ENCODE results near the gene PACSIN1. TPM values are rescaled to one million over a fixed set of nuclear protein-coding genes. Genes with fewer than 3 reads are reported as not detected.

The PACSIN1 gene
- total RNA-seq, 1 donor from 2014 or later, result not detected

DNA sequence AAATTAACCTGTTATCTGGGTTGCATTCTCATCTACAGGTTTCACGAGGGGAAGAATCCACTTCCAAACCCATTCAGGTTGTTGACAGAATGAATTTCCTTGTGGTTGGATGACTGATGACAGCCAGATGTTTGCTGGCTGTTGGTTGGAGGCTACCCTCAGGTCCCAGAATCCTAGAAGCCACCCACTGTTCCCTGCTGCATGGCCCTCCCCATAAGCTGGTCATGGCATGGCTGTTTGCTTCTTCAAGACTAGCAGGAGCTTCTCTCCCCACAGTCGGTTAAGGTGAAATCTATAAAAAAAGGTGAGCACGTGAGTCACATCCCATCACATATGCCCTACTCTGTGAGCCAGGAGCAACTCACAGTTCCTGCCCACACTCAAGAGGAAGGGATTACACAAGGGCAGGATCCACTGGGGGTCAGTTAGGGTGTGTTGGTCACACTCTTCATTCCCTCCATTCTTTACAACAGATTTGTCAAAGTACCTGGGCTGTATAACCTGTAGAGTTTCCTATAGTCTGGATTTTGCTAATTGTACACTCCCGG lies 20.5 kb upstream of the PACSIN1 start:
- no peaks in the 10 kb centered on the region for H3K36me3 Mint-ChIP-seq (ENCODE audit: unreplicated experiment)
- no peak overlapping the region for H3K4me3 Mint-ChIP-seq (ENCODE audit: unreplicated experiment)
- no peak overlapping the region for H3K27ac Mint-ChIP-seq (ENCODE audit: unreplicated experiment)
- TF ChIP-seq, protein P1, sequence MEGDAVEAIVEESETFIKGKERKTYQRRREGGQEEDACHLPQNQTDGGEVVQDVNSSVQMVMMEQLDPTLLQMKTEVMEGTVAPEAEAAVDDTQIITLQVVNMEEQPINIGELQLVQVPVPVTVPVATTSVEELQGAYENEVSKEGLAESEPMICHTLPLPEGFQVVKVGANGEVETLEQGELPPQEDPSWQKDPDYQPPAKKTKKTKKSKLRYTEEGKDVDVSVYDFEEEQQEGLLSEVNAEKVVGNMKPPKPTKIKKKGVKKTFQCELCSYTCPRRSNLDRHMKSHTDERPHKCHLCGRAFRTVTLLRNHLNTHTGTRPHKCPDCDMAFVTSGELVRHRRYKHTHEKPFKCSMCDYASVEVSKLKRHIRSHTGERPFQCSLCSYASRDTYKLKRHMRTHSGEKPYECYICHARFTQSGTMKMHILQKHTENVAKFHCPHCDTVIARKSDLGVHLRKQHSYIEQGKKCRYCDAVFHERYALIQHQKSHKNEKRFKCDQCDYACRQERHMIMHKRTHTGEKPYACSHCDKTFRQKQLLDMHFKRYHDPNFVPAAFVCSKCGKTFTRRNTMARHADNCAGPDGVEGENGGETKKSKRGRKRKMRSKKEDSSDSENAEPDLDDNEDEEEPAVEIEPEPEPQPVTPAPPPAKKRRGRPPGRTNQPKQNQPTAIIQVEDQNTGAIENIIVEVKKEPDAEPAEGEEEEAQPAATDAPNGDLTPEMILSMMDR (IDR thresholded peaks at IDR 0.05), result no peak
- H3K9me3 Mint-ChIP-seq (ENCODE audit: unreplicated experiment), result no peaks in the 10 kb centered on the region
- no peak for DNase-seq (ENCODE audit: extremely low spot score, unreplicated experiment)
- no peaks in the 10 kb centered on the region for H3K4me1 Mint-ChIP-seq (ENCODE audit: unreplicated experiment)
- H3K27me3 Mint-ChIP-seq (ENCODE audit: unreplicated experiment), result peaks cover 2% of the 10 kb centered on the region

DNA sequence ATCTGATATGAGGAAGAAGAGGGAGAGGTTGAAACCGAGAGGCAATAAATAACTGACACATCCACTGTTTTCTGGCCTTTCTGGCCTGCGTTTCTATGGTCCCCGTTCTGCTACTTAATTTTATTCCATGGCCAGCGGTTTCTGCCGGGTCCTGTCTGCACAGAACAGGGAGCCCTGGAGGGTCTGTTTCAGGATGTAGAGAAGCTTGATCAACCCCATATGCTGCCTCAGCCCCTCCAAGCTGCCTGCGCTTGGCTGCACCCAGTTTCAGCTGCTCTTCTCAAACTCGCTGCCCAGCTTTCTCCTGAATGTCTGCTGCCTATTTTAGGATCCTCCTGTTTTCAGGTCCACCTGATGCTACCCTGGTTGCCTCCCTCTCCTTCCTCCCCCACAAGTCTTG lies 18.5 kb upstream of the PACSIN1 start:
- Mint-ChIP-seq H3K9me3 (ENCODE audit: unreplicated experiment) (no peaks in the 10 kb centered on the region), H3K4me3 (ENCODE audit: unreplicated experiment) (no peak overlapping the region), H3K36me3 (ENCODE audit: unreplicated experiment) (no peaks in the 10 kb centered on the region), H3K4me1 (ENCODE audit: unreplicated experiment) (no peaks in the 10 kb centered on the region), H3K27ac (ENCODE audit: unreplicated experiment) (no peak overlapping the region), H3K27me3 (ENCODE audit: unreplicated experiment) (peaks cover 2% of the 10 kb centered on the region)
- TF ChIP-seq, protein P1 (IDR thresholded peaks at IDR 0.05), result no peak
- no peak for DNase-seq (ENCODE audit: extremely low spot score, unreplicated experiment)

DNA sequence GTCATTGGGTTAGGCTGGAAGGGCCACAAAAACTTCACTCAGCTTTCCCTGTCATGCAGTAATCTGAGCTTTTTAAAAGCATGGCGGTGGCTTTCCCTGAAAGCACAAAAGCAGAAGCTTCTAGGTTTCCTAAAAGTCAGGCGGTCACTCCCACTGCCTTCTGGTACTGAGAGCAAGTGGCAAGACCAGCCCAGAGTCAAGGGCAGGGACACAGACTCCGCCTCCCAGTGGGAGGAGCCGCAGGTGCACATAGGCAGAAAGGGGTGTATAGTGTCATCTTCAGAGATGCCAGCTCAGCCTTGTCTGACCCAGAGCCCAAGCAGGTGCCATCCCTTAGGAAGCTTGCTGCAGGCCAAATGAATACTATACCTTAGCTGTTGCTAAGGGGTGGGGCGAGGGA lies 18.0 kb upstream of the PACSIN1 start:
- Mint-ChIP-seq H3K27ac (ENCODE audit: unreplicated experiment) (no peak overlapping the region), H3K4me1 (ENCODE audit: unreplicated experiment) (no peaks in the 10 kb centered on the region), H3K27me3 (ENCODE audit: unreplicated experiment) (peaks cover 2% of the 10 kb centered on the region), H3K9me3 (ENCODE audit: unreplicated experiment) (no peaks in the 10 kb centered on the region), H3K4me3 (ENCODE audit: unreplicated experiment) (no peak overlapping the region), H3K36me3 (ENCODE audit: unreplicated experiment) (no peaks in the 10 kb centered on the region)
- TF ChIP-seq, protein P1 (IDR thresholded peaks at IDR 0.05), result no peak
- DNase-seq (ENCODE audit: extremely low spot score, unreplicated experiment), result no peak

DNA sequence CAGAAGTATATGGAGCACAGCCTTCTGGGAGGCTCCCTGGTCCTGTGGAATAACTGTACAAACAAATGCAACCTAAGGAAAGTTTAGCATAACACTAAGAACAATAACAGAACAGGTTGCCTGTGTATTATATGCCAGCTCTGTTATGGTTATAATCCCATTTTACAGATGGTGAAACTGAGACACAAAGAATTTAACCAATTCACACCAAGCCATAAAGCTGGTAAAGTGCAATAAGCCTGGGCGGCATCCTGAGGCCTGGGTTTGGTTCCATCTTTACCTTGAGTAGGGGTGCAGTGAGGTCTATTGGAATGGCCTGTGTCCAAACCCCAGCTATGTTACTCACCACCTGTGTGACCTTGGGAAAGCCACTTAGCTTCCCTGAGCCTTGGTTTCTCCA lies 14.7 kb upstream of the PACSIN1 start:
- Mint-ChIP-seq H3K27me3 (ENCODE audit: unreplicated experiment) (peaks cover 2% of the 10 kb centered on the region), H3K9me3 (ENCODE audit: unreplicated experiment) (no peaks in the 10 kb centered on the region), H3K4me1 (ENCODE audit: unreplicated experiment) (no peaks in the 10 kb centered on the region), H3K4me3 (ENCODE audit: unreplicated experiment) (no peak overlapping the region), H3K36me3 (ENCODE audit: unreplicated experiment) (no peaks in the 10 kb centered on the region), H3K27ac (ENCODE audit: unreplicated experiment) (no peak overlapping the region)
- DNase-seq (ENCODE audit: extremely low spot score, unreplicated experiment), result no peak
- TF ChIP-seq, protein P1 (IDR thresholded peaks at IDR 0.05), result no peak

DNA sequence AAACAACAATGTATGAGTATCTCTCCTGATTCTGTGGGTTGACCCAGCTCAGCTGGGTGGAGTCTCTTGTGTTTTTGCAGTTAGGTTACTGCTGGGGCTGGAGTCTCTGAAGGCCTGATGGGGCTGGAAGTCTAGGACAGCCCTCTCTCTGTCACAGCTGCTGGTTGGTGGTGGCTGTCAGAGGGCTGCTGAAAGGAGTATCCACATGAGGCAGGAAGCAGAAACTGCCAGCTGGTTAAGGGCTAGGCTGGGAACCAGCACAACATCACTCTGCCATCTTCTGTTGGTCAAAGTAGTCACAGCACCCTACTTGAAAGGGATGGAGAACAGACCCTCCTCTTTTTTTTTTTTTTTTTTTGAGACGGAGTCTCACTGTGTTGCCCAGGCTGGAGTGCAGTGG lies 10.0 kb upstream of the PACSIN1 start:
- no peak overlapping the region for H3K27ac Mint-ChIP-seq (ENCODE audit: unreplicated experiment)
- H3K36me3 Mint-ChIP-seq (ENCODE audit: unreplicated experiment), result no peaks in the 10 kb centered on the region
- H3K9me3 Mint-ChIP-seq (ENCODE audit: unreplicated experiment), result no peaks in the 10 kb centered on the region
- no peaks in the 10 kb centered on the region for H3K4me1 Mint-ChIP-seq (ENCODE audit: unreplicated experiment)
- TF ChIP-seq, protein P1 (IDR thresholded peaks at IDR 0.05), result no peak
- no peak overlapping the region for H3K4me3 Mint-ChIP-seq (ENCODE audit: unreplicated experiment)
- H3K27me3 Mint-ChIP-seq (ENCODE audit: unreplicated experiment), result no peaks in the 10 kb centered on the region
- no peak for DNase-seq (ENCODE audit: extremely low spot score, unreplicated experiment)
